MM.1S (cell line): ENCODE data around the gene BCL3.

ENCODE experiments used
- EZH2phosphoT487 ChIP-seq: fragments of 300-600 bp; sonication (generic); IDR thresholded peaks from 2 replicates; pipeline ENCODE4 v1.6.1; 2018; ENCODE audit warnings: antibody characterized with exemption, low read length
- TF ChIP-seq, protein P1 (sequence below): fragments of 300-600 bp; sonication (generic); IDR thresholded peaks from 2 replicates; pipeline ENCODE4 v1.5.1; 2016; ENCODE audit warnings: antibody characterized with exemption, low read length, mixed read lengths

DNA sequence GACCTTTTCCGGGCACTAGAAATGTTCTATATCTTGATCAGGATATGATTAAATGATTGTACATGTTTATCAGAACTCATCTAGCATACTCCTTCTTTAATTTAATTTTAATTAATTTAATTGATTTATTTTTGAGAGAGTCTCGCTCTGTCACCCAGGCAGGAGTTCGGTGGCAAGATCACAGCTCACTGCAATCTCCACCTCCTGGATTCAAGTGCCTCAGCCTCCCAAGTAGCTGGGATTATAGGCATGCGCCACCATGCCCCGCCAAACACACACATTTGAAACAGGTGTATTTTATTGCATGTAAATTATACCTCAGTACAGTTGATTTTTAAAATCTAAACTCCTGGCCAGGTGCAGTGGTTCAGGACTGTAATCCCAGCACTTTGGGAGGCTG, 17.4 kb upstream of the BCL3 start:
- TF ChIP-seq, protein P1, sequence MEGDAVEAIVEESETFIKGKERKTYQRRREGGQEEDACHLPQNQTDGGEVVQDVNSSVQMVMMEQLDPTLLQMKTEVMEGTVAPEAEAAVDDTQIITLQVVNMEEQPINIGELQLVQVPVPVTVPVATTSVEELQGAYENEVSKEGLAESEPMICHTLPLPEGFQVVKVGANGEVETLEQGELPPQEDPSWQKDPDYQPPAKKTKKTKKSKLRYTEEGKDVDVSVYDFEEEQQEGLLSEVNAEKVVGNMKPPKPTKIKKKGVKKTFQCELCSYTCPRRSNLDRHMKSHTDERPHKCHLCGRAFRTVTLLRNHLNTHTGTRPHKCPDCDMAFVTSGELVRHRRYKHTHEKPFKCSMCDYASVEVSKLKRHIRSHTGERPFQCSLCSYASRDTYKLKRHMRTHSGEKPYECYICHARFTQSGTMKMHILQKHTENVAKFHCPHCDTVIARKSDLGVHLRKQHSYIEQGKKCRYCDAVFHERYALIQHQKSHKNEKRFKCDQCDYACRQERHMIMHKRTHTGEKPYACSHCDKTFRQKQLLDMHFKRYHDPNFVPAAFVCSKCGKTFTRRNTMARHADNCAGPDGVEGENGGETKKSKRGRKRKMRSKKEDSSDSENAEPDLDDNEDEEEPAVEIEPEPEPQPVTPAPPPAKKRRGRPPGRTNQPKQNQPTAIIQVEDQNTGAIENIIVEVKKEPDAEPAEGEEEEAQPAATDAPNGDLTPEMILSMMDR, result no peak
- no peak for TF ChIP-seq EZH2phosphoT487
